Neural crest cell (in vitro differentiated cells): ENCODE data around the gene NRXN3. TPM values are rescaled to one million over a fixed set of nuclear protein-coding genes. Genes with fewer than 3 reads are reported as not detected.

ENCODE experiments used
- DNase-seq: peaks from one replicate; pipeline ENCODE4 v3.0.0; 2021; ENCODE audit warnings: low read depth, mixed read lengths, low spot score
- H3K27ac Mint-ChIP-seq: one replicate; pipeline ENCODE4 v1.8.0; 2021; ENCODE audit warnings: mild to moderate bottlenecking, mixed read lengths; ENCODE audit not compliant: unreplicated experiment
- H3K27me3 Mint-ChIP-seq: 2 replicates; pipeline ENCODE4 v1.8.0; 2021; ENCODE audit warnings: low read depth, mild to moderate bottlenecking, mixed read lengths
- H3K36me3 Mint-ChIP-seq: 2 replicates; pipeline ENCODE4 v1.8.0; 2021; ENCODE audit warnings: low read depth, mild to moderate bottlenecking, mixed read lengths
- H3K4me1 Mint-ChIP-seq: 2 replicates; pipeline ENCODE4 v1.8.0; 2021; ENCODE audit warnings: mixed read lengths
- H3K4me3 Mint-ChIP-seq: one replicate; pipeline ENCODE4 v1.8.0; 2021; ENCODE audit warnings: mild to moderate bottlenecking, mixed read lengths
- H3K9me3 Mint-ChIP-seq: 2 replicates; pipeline ENCODE4 v1.8.0; 2021; ENCODE audit warnings: mixed read lengths
- total RNA-seq: library from RNA; stranded (reverse); gene quantifications from 2 replicates; pipeline ENCODE4 v1.2.1, GENCODE V29; 2021
- TF ChIP-seq, protein P1 (sequence below): fragments of 200-600 bp; sonication (generic); conservative IDR thresholded peaks from 2 replicates; pipeline ENCODE4 v1.5.0; 2021; ENCODE audit warnings: antibody characterized with exemption, mild to moderate bottlenecking

The NRXN3 gene
- total RNA-seq, 1 donor from 2014 or later, result 2.5 TPM

DNA sequence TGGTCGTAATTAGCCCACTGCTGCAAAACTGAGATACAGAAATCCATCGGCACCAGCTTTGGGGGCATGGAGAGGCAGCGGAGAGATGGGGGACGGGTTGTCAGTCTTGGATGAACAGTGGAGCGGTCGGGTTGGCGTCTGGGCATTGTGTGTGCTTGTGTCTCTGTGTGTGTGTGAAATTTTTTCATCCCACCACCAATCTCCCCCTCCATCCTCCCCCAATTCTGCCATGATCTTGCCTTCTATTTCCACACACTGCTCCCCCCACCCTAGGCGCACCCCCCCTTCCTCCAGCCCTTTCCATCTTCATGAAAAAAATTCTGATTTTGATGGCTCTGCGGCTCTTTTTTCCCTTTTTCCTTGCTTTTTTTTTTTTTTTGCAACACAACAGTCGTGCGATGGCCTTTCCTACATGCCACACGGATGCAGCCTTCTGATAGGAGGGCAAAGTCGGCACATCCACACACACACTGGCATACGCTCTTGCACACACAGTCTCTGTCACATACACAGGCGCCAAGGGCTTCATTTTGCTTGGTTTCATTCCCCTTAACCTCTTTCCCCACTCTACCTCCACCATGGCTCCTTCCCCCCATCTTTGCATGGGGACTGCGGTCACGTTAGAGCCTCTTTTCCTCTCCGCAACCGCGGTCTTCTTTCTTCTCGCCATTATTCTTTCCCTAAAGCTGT, 3.3 kb downstream of the NRXN3 start:
- H3K4me3 Mint-ChIP-seq, result no peak overlapping the region
- TF ChIP-seq, protein P1, sequence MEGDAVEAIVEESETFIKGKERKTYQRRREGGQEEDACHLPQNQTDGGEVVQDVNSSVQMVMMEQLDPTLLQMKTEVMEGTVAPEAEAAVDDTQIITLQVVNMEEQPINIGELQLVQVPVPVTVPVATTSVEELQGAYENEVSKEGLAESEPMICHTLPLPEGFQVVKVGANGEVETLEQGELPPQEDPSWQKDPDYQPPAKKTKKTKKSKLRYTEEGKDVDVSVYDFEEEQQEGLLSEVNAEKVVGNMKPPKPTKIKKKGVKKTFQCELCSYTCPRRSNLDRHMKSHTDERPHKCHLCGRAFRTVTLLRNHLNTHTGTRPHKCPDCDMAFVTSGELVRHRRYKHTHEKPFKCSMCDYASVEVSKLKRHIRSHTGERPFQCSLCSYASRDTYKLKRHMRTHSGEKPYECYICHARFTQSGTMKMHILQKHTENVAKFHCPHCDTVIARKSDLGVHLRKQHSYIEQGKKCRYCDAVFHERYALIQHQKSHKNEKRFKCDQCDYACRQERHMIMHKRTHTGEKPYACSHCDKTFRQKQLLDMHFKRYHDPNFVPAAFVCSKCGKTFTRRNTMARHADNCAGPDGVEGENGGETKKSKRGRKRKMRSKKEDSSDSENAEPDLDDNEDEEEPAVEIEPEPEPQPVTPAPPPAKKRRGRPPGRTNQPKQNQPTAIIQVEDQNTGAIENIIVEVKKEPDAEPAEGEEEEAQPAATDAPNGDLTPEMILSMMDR, result no peak
- H3K27me3 Mint-ChIP-seq, result peaks cover 52% of the 10 kb centered on the region
- no peak overlapping the region for H3K27ac Mint-ChIP-seq
- peaks cover 6% of the 10 kb centered on the region for H3K4me1 Mint-ChIP-seq
- H3K9me3 Mint-ChIP-seq, result no peaks in the 10 kb centered on the region
- no peaks in the 10 kb centered on the region for H3K36me3 Mint-ChIP-seq
- no peak for DNase-seq

DNA sequence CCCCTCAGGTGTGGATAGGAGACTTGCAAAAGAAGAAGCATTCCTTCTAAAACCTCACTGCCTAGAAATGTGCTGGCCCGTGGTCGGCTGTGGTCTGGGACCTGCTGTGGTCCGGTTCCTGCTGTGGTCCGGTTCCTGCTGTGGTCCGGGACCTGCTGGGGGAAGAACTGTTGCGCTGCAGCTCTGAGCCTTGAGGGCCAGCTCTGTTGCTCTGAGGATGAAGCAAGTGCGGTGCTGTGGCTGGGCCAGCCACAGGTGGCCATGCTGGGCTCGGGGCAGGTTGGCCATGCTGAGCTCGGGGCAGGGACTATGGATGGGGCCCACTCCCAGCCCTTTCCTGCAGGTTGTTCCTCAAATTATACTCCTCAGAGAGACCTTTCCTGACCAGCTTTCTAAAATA, 5.2 kb downstream of the NRXN3 start:
- Mint-ChIP-seq H3K27ac (no peak overlapping the region), H3K4me3 (no peak overlapping the region), H3K9me3 (no peaks in the 10 kb centered on the region), H3K27me3 (peaks cover 50% of the 10 kb centered on the region), H3K4me1 (peaks cover 1% of the 10 kb centered on the region), H3K36me3 (no peaks in the 10 kb centered on the region)
- TF ChIP-seq, protein P1, result no peak
- DNase-seq, result no peak

DNA sequence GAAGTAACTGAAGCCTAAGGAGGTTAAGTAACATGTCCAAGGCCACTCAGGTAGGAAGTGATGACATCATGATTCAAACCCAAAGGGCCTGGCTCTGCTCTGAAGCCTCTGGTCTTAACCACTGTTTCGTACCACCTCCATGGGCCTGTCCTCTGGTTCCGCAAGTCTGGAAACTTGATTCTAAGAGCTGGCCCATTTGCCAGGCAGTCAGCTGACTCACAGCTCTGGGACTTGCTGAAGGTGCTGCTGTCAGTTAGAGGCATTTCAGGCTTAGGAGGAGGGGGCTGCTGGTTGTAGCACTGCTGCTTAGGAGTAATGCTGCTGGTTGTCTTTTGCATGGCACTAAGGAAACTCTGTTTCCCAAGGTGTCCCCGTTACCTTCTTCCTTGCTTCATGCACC, 7.9 kb downstream of the NRXN3 start:
- H3K9me3 Mint-ChIP-seq, result no peaks in the 10 kb centered on the region
- H3K4me3 Mint-ChIP-seq, result no peak overlapping the region
- no peak overlapping the region for H3K27ac Mint-ChIP-seq
- no peaks in the 10 kb centered on the region for H3K36me3 Mint-ChIP-seq
- no peaks in the 10 kb centered on the region for H3K4me1 Mint-ChIP-seq
- TF ChIP-seq, protein P1, result no peak
- DNase-seq, result no peak
- H3K27me3 Mint-ChIP-seq, result peaks cover 36% of the 10 kb centered on the region

DNA sequence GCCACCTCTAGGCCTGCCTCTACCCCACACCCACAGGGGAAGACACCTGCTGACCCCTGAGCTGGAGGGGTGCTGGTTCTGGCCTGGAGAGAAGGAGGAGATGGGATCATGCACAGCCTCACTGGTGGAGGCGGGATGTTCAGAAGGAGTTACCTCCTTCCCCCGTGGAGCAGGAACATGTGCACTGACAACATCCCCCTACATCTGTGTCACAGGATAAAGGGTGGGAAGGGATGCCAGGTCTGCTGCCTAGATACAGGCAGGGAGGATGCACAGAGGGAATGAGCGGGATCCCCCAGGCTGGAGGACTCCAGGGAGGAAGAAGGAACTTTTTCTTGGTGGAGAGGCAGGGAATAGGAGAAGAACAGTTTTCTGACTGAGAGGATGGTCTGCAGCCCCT, 8.8 kb downstream of the NRXN3 start:
- TF ChIP-seq, protein P1, result no peak
- no peaks in the 10 kb centered on the region for H3K4me1 Mint-ChIP-seq
- no peak overlapping the region for H3K27ac Mint-ChIP-seq
- no peak overlapping the region for H3K4me3 Mint-ChIP-seq
- no peaks in the 10 kb centered on the region for H3K36me3 Mint-ChIP-seq
- peaks cover 37% of the 10 kb centered on the region for H3K27me3 Mint-ChIP-seq
- no peaks in the 10 kb centered on the region for H3K9me3 Mint-ChIP-seq
- no peak for DNase-seq

DNA sequence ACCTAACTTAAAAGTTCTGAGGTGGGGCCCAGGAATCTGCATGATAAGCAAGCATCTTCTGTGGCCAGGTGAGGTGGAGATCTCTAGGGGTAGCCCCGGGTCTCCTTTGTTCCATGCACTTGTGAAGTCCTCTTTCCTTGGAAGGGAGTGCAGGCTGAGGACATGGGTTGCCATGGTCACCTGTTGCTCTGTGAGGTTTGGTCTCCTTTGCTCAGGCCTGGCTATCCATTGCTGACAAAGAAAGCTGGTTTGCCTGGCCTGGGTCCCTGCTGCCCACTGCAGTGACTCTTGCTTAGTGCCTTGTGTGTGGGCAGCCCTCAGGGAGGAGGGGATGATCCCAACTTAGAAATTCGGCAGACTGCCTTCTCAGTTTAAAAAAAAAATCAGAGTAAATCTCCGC, 11.1 kb downstream of the NRXN3 start:
- Mint-ChIP-seq H3K27me3 (peaks cover 56% of the 10 kb centered on the region), H3K27ac (no peak overlapping the region), H3K36me3 (no peaks in the 10 kb centered on the region), H3K4me1 (no peaks in the 10 kb centered on the region), H3K4me3 (no peak overlapping the region), H3K9me3 (no peaks in the 10 kb centered on the region)
- no peak for DNase-seq
- TF ChIP-seq, protein P1, result no peak
